ENCODE results near the gene DAAM1.

Gene DAAM1

GRCh38 chr14:59331217-59331616 is 142.8 kb downstream of the DAAM1 start:
- H3K4me3 ChIP-seq (ENCODE audit: low read depth, low read length) = no peak overlapping the region
- DNase-seq (ENCODE audit: low read depth) = no peak
- no peak for TF ChIP-seq CTCF (IDR thresholded peaks at IDR 0.05; ENCODE audit: low read depth, low read length, missing control alignments)

GRCh38 chr14:59332727-59333126 is 144.3 kb downstream of the DAAM1 start:
- DNase-seq (ENCODE audit: low read depth) = no peak
- no peak for TF ChIP-seq CTCF (IDR thresholded peaks at IDR 0.05; ENCODE audit: low read depth, low read length, missing control alignments)
- H3K4me3 ChIP-seq (ENCODE audit: low read depth, low read length) = no peak overlapping the region

- DNase-seq (ENCODE audit: low read depth) = no peak
- H3K4me3 ChIP-seq (ENCODE audit: low read depth, low read length) = no peak overlapping the region
- TF ChIP-seq CTCF (IDR thresholded peaks at IDR 0.05; ENCODE audit: low read depth, low read length, missing control alignments) = no peak
Measured at GRCh38 chr14:59333235-59333634, 144.8 kb downstream of the DAAM1 start.

GRCh38 chr14:59333668-59334067 is 145.2 kb downstream of the DAAM1 start:
- no peak overlapping the region for H3K4me3 ChIP-seq (ENCODE audit: low read depth, low read length)
- DNase-seq (ENCODE audit: low read depth) = no peak
- TF ChIP-seq CTCF (IDR thresholded peaks at IDR 0.05; ENCODE audit: low read depth, low read length, missing control alignments) = no peak

- TF ChIP-seq CTCF (IDR thresholded peaks at IDR 0.05; ENCODE audit: low read depth, low read length, missing control alignments) = no peak
- DNase-seq (ENCODE audit: low read depth) = no peak
- H3K4me3 ChIP-seq (ENCODE audit: low read depth, low read length) = no peak overlapping the region
Measured at GRCh38 chr14:59334253-59334652, 145.8 kb downstream of the DAAM1 start.

GRCh38 chr14:59336098-59336497 is 147.6 kb downstream of the DAAM1 start:
- TF ChIP-seq CTCF (IDR thresholded peaks at IDR 0.05; ENCODE audit: low read depth, low read length, missing control alignments) = no peak
- no peak for DNase-seq (ENCODE audit: low read depth)
- H3K4me3 ChIP-seq (ENCODE audit: low read depth, low read length) = no peak overlapping the region

- TF ChIP-seq CTCF (IDR thresholded peaks at IDR 0.05; ENCODE audit: low read depth, low read length, missing control alignments) = no peak
- no peak for DNase-seq (ENCODE audit: low read depth)
- H3K4me3 ChIP-seq (ENCODE audit: low read depth, low read length) = no peak overlapping the region
Measured at GRCh38 chr14:59336706-59337105, 148.2 kb downstream of the DAAM1 start.
